ENCODE data around the gene RALGPS1.
A peak's percentile ranks its signal among the peaks of the same experiment; 100 is the strongest.

Gene RALGPS1, protein sequence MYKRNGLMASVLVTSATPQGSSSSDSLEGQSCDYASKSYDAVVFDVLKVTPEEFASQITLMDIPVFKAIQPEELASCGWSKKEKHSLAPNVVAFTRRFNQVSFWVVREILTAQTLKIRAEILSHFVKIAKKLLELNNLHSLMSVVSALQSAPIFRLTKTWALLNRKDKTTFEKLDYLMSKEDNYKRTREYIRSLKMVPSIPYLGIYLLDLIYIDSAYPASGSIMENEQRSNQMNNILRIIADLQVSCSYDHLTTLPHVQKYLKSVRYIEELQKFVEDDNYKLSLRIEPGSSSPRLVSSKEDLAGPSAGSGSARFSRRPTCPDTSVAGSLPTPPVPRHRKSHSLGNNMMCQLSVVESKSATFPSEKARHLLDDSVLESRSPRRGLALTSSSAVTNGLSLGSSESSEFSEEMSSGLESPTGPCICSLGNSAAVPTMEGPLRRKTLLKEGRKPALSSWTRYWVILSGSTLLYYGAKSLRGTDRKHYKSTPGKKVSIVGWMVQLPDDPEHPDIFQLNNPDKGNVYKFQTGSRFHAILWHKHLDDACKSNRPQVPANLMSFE

DNA sequence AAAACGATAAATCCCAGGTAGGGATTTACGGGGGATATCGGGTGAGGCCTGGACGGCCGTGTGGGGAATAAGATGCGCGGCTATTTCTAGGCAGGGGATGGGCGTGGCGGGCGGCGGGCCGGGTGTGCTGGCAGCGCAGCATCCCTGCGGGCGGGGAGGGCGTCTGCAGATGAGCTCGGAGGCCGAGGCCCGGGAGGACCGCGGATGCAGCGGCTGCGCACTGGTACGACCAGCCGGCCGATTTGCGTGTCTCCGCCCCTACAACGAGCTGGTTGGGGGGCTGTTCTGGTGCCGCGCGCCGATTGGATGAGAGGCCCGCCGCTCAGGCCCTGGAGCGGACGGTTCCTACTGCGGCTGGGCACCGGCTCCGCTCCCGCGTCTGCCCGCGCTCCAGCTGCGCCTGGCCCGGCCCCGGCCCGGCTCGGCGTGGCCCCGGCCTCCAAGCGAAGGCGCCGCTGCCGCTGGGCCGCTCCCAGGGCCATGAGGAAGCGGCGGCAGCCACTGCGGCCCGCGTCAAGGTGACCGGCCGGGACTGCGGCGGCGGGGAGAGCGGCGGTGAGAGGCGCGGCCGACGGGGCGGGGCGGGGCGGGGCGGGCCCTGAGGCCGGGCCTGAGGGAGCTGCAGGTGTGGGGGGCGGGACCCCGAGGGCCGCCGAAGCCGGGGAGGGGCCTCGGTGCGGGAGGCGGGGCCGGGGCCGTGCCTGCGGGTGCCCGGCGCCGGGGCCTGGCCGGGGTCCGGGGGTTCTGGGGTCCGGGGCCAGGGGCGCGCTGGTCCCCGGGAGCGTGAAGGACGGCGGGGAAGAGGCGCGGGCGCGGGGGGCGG, at the start of gene RALGPS1:
Gene RALGPS1, plus strand, starts transcription at position 325 of the 823 bp plus-strand sequence. CDS start 47,508 bp downstream, outside the sequence.
- DNase-seq (ENCODE audit: low read depth): peak; percentile 90

DNA sequence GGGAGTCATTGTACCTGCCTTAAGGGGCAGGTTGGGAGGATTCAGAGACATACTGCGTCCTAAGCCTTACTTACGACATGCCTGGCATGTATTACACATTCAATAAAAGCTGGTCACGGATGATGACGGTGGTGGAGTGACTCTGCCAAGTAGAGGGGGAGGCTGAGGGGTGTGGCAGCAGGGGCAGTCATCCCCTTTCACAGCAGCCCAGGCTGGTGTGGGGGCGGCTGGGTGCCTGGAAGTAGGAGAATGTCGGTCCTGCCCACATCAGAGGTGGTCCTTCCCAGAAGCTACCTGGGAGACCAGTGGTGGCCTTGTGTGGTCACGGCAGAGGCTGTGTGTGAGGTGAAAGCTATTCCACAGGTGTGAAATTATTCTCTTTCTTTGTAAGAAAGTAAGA, 45.2 kb upstream of the RALGPS1 start:
- no peak for DNase-seq (ENCODE audit: low read depth)

DNA sequence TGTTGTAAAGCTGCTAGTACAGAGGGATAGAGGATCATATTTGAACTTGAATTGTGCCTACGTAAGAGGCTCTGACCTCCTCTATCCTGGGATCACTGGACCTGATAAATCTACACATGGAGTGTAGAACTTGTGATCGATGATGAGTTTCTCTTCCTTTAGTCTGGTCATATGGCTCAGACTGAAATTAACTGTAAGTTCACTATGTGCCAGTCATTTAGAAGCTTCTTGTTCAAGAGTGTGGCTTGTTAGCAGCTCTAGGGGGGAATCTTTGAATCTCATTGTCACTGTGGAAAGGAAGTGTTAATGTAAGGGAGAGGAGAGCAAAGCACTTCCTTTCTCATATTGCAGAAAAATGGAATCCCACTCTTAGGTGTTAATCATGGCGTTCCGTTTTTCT, 42.1 kb upstream of the RALGPS1 start:
- DNase-seq (ENCODE audit: low read depth): no peak

DNA sequence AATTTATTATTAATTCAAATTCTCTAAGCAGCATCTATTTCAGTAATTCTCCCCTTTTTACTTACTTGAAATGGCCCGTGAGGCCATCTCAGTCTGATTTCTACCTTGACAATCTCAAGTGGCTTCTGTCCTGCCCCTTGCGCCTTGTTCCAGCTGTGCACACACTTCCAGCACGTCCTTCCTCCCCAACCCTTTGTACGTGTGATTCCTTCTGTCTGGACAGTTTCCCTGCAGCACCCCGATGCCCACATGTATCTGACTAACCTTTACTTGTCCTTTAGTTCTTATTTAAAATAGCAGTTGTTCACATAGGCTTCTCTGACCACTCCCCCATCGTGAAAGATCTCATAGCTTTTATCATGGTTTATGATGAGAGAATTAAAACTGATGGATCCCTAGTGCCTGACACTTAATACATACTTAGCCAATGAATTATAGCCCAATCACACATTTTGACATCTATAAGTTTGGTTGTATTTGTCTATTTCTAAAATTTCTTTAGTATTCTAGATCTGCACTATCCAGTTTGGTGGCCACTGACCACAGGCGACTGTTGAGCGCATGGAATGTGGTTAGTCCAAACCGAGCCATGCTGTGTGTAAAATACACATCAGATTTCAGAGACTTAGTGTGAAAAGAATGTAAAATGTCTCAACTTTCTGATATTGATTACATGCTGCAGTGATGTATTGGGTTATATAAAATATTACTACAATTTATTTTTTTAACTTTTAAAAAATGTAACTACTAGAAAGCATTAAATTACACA, 39.9 kb upstream of the RALGPS1 start:
- no peak for DNase-seq (ENCODE audit: low read depth)

DNA sequence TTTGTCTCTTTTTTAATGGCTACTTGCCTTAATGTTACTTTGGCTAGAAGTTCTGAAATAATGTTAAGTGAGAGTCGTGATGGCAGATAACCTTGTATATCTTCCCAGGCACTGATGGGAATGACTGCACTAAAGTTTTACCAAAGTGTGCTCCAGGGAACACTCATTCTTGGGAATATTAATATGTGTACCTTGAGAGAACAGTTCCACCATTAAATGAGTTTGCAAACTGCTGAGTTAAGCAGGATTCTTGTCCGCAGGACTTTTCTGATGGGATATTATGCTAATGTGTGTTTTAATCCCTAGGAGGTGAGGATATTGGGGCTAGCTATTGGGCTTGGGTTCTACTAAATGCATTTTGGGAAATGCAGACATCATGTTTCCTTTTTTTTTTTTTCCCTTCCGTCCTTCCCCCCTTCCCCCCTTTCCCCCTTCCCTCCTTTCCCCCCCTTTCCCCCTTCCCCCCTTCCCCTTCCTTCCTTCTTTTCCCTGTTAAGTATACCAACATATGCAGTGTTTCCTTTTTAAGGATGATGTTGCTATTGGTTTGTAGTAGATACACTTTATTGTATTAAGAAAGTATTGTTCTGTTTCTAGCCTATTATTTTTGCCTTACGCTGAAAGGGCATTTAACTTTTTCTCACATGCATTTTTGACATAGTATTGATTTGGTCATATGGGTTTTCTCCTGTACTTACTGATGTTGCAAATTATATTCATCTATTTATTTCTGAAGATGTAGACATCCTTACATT, 38.6 kb upstream of the RALGPS1 start:
- DNase-seq (ENCODE audit: low read depth): no peak

DNA sequence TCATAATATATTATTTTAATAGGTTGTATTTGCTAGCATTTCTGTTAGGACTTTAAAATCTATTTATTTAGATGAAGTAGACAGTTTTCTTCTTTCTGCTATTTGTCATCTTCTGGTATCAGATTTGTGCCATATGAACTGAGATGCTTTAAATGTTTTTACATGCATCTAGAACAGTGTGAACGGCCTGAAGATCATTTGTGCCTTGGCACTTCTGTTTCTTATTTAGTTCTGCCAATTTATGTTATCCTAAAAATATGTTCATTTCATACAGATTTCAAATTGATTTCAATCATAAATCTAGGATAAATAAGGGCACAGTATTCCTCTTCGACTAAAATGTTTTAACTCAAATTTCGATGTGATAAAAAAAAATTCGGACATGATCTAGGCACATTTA, 38.1 kb upstream of the RALGPS1 start:
- no peak for DNase-seq (ENCODE audit: low read depth)

DNA sequence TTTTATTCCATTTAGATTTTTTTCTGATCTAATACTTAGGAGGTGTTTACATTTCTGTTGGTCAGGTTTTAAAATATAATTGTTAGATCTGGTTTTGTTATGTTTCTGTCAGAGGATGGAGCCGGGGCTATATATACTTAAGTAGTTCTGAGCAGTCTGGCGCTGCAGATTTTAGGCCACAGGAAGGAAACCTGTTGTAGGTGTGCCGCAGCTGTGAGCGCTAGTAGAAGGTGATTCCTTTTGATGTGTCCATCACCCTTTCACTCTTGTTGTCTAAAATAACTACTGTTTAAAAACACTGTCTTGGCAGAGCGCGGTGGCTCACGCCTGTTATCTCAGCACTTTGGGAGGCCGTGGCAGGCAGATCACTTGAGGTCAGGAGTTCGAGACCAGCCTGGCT, 37.2 kb upstream of the RALGPS1 start:
- no peak for DNase-seq (ENCODE audit: low read depth)

DNA sequence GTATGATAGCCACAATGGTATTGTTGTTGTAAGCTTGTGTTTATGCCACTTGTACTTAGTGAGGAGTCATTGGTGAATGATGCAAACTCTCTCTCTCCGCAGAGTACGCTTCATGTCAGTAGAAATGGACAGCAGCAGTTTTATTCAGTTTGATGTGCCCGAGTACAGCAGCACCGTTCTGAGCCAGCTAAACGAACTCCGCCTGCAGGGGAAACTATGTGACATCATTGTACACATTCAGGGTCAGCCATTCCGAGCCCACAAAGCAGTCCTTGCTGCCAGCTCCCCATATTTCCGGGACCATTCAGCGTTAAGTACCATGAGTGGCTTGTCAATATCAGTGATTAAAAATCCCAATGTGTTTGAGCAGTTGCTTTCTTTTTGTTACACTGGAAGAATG, 35.3 kb upstream of the RALGPS1 start:
- DNase-seq (ENCODE audit: low read depth): no peak

DNA sequence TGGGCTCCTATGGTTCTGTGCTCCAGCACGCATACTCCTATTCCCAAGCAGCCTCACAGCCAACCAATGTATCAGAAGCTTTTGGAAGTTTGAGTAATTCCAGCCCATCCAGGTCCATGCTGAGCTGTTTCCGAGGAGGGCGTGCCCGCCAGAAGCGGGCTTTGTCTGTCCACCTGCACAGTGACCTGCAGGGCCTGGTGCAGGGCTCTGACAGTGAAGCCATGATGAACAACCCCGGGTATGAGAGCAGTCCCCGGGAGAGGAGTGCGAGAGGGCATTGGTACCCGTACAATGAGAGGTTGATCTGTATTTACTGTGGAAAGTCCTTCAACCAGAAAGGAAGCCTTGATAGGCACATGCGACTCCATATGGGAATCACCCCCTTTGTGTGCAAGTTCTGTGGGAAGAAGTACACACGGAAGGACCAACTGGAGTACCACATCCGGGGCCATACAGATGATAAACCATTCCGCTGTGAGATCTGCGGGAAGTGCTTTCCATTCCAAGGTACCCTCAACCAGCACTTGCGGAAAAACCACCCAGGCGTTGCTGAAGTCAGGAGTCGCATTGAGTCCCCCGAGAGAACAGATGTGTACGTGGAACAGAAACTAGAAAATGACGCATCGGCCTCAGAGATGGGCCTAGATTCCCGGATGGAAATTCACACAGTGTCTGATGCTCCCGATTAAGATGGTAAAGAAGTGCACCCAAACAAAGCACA, 34.2 kb upstream of the RALGPS1 start:
- DNase-seq (ENCODE audit: low read depth): no peak

DNA sequence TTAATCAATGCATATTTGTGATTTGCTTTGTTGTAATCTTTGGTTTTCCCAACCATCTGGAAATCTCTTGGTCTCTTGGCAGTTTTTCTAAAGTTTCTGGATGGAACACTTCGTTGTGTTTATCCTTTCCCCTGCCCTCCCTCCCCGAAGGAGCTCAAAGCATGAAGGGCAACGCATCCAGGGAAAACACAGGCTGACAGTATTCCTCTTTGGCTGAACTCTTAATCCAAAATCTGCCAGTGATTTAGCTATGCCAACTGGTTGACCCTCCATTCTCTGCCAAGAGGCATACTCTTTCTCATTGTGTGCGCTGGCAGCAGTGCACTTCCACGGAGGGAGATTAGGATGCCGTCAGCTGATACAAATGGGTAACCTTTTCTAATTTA, 33.6 kb upstream of the RALGPS1 start:
- no peak for DNase-seq (ENCODE audit: low read depth)

DNA sequence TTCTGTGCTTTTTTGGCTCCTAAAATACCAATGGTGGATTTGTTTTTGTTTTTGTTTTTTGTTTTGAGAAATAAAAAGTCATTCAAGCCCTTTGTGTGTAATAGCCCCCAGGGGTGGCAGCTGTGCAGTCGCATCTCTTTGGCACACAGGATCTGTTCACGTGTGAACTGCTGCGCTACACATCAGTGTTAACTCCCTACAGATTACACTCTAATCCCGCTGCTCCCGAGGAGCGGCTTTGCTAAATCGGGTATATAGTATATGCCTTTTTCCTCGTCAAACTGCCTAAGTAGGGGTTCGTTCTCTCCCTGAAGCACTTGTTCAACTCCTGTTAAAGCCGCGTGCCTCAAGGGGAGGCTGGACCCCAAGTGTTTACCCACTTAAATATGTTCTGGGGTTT, 31.8 kb upstream of the RALGPS1 start:
- DNase-seq (ENCODE audit: low read depth): no peak

DNA sequence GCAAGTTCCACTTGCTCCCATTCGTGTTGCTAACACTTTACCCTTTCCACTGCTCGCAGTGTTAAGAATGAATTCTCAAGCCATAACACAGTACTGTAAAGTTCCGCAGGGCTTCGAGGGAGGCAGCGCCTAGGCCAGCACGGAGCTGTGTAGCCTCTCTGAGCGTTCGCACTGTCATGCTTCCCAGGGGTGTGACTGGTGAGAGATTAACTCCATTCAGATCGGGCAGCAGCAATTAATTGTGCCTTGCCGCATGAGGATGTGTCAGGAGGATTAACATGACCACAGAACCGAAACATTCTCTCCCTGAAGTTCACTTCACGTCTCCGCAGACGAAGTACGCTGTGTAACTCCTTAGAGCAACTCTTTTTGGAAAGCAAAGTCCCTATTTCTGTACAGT, 30.9 kb upstream of the RALGPS1 start:
- DNase-seq (ENCODE audit: low read depth): no peak

DNA sequence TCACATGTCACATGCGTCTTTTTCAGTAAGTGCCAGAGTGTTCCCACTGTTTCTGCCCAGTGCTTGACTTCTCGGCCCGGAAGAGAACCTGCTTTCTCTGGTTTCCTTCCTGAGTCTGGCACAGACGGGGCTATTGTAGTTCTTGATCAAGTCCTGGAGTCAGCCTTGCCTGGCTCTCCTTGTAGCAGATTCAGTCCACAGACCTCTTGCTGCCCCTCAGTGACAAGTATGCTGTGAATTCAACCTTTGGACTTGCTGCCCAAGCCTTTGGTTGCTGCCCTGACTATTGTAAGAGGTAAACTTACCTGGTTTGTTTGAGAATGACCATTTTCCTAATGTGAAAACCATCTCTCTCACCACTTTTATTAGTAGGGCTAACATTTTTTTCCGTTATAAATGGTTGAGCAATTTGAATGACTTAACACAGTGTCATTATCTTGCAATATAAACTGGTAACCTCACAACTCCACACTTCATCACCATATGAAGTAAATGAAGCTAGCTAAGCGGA, 29.4 kb upstream of the RALGPS1 start:
- no peak for DNase-seq (ENCODE audit: low read depth)

DNA sequence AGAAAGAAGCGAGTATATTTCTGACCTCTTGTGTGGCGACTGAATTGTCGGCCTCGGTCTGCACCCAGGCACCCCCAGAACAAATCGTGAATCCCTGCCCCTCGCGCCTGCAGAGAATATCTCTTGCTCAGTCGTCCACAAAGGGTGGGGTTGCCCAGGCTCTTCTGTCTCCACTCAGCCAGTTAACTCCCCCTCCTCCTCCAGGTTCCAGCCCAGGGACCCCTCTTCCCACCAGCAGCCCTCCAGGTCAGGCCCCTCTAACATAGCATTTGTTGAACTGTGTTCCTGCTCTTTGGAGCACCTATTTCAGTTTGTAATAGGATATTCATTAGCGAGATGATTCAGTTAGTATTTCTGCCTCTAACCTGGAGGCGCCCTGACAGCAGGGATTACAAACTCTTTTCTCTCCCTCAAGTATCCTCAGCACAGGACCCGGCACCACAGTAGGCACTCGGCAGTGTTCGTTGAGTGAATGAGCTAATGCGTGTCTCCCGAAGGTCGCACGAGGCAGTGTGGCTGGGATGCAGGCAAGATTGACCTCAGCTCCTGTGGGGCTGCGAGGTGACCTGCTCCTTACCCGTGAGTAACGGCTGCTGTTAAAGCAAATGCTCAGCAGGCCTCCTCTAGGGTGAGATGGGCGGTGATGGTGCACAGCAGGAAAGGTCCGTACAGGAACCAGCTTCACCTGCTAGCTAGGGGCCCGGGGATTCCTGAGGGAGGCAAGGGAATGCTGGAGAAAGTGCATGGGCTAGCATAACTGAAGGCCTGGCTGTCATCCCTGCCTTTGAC, 28.4 kb upstream of the RALGPS1 start:
- DNase-seq (ENCODE audit: low read depth): no peak

DNA sequence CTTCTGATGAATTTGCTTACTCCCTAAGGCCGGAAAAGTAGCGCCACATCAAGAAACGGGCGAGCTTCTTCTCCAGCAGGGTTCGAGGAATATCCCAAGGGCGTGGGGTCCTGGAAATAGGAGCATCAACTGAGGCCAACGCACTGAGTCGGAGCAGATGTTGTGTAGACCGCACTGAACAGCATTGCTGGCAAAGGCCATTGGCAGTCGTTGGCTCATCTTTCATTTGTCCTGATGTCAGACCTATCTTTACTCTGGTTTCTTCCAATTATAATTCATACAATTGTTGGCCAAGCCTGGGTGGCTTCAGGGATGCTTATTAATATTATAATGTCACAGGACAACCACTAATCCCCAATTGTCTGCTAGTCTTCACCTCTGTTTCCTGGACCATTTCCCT, 27.7 kb upstream of the RALGPS1 start:
- no peak for DNase-seq (ENCODE audit: low read depth)

DNA sequence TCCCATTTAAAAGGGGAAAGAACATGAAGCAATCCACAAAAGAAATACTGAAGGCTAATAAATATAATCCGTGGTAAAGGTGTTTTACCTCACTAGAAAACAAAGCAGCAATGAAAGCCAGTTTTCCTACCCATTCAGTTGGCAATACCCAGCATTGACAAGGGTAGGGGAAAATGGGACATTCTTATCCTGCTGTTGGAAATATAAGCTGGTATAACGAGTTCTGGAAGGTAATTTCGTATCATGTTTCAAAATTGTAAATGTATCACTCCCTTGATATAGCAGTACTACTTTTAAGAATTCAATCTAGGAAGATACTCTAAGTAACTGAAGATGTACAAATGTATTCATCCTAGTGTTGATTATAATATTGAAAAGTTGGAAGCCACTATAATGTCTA, 22.9 kb upstream of the RALGPS1 start:
- DNase-seq (ENCODE audit: low read depth): no peak

DNA sequence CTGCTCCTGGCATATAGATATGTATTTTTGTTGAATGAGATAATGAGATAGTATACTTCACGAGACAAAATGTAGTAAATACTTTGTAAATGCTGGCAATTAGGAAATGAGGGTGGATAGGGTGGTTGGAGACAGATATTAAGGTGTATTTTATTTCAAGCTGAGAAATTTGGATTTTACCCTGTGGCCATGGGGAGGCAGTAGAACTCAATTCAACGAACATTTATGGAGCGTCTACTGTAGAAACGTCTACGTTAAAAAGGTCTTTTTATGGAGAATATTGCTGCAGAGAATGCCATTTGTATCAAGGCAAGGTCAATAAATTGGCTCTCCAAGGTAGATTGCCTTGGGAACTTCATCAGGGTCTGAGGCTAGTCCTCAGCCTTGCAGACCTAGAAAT, 21.5 kb upstream of the RALGPS1 start:
- DNase-seq (ENCODE audit: low read depth): no peak

DNA sequence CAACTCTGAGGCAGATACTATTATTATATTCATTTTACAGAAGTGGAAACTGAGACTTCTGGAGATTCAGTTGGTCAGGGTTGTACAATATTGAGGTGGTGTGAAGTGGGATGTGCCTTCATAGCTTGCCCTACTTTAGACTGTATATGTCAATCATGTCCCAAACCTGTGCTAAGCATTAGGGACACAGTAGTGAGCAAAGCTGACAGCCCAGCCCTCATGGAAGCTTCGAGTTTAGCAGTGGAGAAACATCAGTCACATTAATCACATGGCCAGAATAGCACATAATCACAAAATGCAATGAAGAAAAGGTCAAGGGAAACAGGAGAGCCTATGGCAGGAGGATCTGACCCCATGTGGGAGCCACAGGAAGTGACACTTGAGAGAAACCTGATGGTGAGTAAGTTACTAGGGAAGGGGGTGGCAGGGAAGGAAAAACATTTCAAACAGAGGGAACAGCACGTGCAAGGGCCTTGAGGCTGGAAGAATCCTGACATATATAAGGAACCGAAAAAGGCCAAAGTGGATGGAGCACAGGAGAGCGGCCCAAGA, 20.5 kb upstream of the RALGPS1 start:
- DNase-seq (ENCODE audit: low read depth): no peak

DNA sequence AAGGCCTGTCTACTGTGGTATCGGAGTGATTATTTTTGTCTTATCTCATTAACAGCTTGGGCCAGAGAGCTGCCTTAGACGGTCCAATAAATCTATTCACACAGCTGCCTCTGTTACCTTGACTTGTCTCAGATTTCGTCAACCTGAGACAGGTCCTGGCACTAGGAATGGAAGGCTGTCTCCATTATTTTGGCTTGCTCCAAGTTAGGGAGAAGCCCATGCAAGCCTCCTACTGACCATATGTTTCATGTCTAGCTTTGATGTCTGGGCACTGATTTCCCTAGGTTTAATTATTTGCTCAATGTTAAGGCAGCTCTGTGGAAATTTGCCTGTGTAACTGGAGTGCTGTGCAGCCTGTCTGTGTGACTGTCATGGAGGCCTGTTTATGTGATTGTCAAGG, 12.4 kb upstream of the RALGPS1 start:
- no peak for DNase-seq (ENCODE audit: low read depth)

DNA sequence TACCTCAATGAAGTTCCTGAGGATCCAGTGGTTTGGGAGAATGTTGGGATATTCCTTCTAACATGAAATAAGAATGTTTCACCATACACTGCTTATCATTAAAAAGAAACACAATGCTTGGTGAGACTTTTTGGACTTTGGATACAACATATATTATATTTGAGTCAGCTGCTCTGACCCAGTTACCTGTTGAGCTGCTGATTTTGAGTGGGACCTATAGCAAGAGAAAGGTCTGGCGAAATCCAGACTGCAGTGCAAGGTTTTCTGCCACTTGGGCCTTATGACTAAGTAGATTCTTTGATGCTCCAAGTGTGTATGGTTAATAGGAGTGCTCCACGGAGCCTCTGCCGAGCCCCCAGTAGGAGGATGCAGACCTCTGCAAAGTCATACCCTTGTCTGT, 10.0 kb upstream of the RALGPS1 start:
- DNase-seq (ENCODE audit: low read depth): no peak

All from stimulated activated CD8-positive, alpha-beta memory T cell treated with anti-CD3 and anti-CD28 coated beads, Interleukin-4, amount 100 ng/mL, for 24 hours (primary cell).